ENCODE results near the gene DNAJB9. TPM values are rescaled to one million over a fixed set of nuclear protein-coding genes. Genes with fewer than 3 reads are reported as not detected.

DNAJB9 gene
- 10.8 and 16.4 TPM in 2 replicates for total RNA-seq (2016; rRNA removed; fragmentation: Illumina TruSeq; extraction: Trizol)
- 5.9 and 6.5 TPM in 2 replicates for total RNA-seq (2016; cell fraction: cytosol; rRNA removed; fragmentation: Illumina TruSeq; extraction: Trizol; ENCODE audit: low read depth)
- 11.3 and 17.2 TPM in 2 replicates for total RNA-seq (2016; cell fraction: insoluble cytoplasmic fraction; rRNA removed; fragmentation: Illumina TruSeq; extraction: Trizol)
- 10.2 and 12.4 TPM in 2 replicates for total RNA-seq (2016; cell fraction: membrane; rRNA removed; fragmentation: Illumina TruSeq; extraction: Trizol)
- 24.4 and 26.7 TPM in 2 replicates for total RNA-seq (2016; cell fraction: nucleus; rRNA removed; fragmentation: Illumina TruSeq; extraction: Trizol)
- polyA plus RNA-seq (2011; rRNA removed), result 7.9 and 8.6 TPM in 2 replicates
- 9.2 and 10.9 TPM in 2 replicates for polyA plus RNA-seq (2011; cell fraction: cytosol; rRNA removed)
- 2.9 and 3.2 TPM in 2 replicates for polyA plus RNA-seq (2011; cell fraction: nucleus; rRNA removed)
- polyA plus RNA-seq (2012), result 20.2 and 23.6 TPM in 2 replicates
- 2.5 and 3.2 TPM in 2 replicates for polyA plus RNA-seq (2016; cell fraction: cytosol; fragmentation: Illumina TruSeq; extraction: Trizol; ENCODE audit: low read depth)
- 12.3 and 12.5 TPM in 2 replicates for polyA plus RNA-seq (2016; cell fraction: insoluble cytoplasmic fraction; fragmentation: Illumina TruSeq; extraction: Trizol; ENCODE audit: low read depth)
- 5.3 and 5.6 TPM in 2 replicates for polyA plus RNA-seq (2016; cell fraction: membrane; fragmentation: Illumina TruSeq; extraction: Trizol; ENCODE audit: low read depth)
- 27.1 and 27.6 TPM in 2 replicates for polyA plus RNA-seq (2016; cell fraction: nucleus; fragmentation: Illumina TruSeq; extraction: Trizol; ENCODE audit: insufficient read depth, low read depth)
- polyA minus RNA-seq (2011; rRNA and poly(A)+ RNA removed; ENCODE audit: low replicate concordance), result 0.91 and 5.4 TPM in 2 replicates
- polyA minus RNA-seq (2011; cell fraction: cytosol; rRNA and poly(A)+ RNA removed), result 8.0 and 11.0 TPM in 2 replicates
- polyA minus RNA-seq (2011; cell fraction: nucleus; rRNA and poly(A)+ RNA removed), result 13.5 and 16.9 TPM in 2 replicates
- Bru-seq, nascent RNA, result percentile 93 among the genes with signal in this experiment
- percentile 93 among the genes with signal in this experiment for BruChase-seq, experiment 1, labeled RNA remaining after a 6-hour chase
- BruChase-seq, experiment 2, labeled RNA remaining after a 2-hour chase, result percentile 97 among the genes with signal in this experiment
- long read RNA-seq, experiment 1, transcript DNAJB9-201 (3 exons, 2,715 nt), result major isoform, 44 of 48 reads
- long read RNA-seq, experiment 1, partial matches to known transcripts, result 1 of 48 reads
- long read RNA-seq, experiment 1, other reads (novel, unspliced or antisense), result 3 of 48 reads
- long read RNA-seq, experiment 2, transcript DNAJB9-201 (3 exons, 2,715 nt), result major isoform, 13 of 47 reads
- long read RNA-seq, experiment 2, partial matches to known transcripts, result 32 of 47 reads
- long read RNA-seq, experiment 2, other reads (novel, unspliced or antisense), result 2 of 47 reads

- peak; percentile 88 for FAIRE-seq
- in situ Hi-C loops (cut with HindIII; ENCODE audit: extremely low pct_ligation_motif_present, low pct_unique_long_range_greater_than_20kb), result no loop called here
- TF ChIP-seq ZXDC (CRISPR knock-in tag; IDR thresholded peaks at IDR 0.05) (0 out of 2 replicates have a peak, but pooled peaks have one; percentile 12), FOXJ3 (CRISPR knock-in tag; IDR thresholded peaks at IDR 0.05; ENCODE audit: borderline replicate concordance) (peak; percentile 80), ZNF704 (CRISPR knock-in tag; IDR thresholded peaks at IDR 0.05; ENCODE audit: borderline replicate concordance) (peak; percentile 76; the same call in 1 of the 2 replicates), MYNN (CRISPR knock-in tag; IDR thresholded peaks at IDR 0.05; ENCODE audit: low read depth) (peak; percentile 28; the same call in 1 of the 2 replicates), PRDM10 (CRISPR knock-in tag; IDR thresholded peaks at IDR 0.05; ENCODE audit: low read depth) (peak; percentile 66; the same call in 1 of the 2 replicates), HES4 (CRISPR knock-in tag; IDR thresholded peaks at IDR 0.05; ENCODE audit: borderline replicate concordance) (peak; percentile 60; the same call in 1 of the 2 replicates)
Observed at GRCh38 chr7:108569381-108570145, at the start of gene DNAJB9, which contains the start of gene THAP5. Gene DNAJB9, plus strand, starts transcription at chr7:108569874. Its CDS starts 1,853 bp downstream, at chr7:108571727. Gene THAP5, minus strand, starts transcription at chr7:108569706. Its CDS starts 137 bp downstream, at chr7:108569569.

More at GRCh38 chr7:108569381-108570145, at the start of gene DNAJB9, which contains the start of gene THAP5:
- Histone ChIP-seq H3K9me3 (ENCODE audit: low read length) (no peaks in the 10 kb centered on the region), H3K4me3 (replicated peaks in 1 of 3; ENCODE audit: insufficient read depth in 1 of 3, low read depth in 2 of 3, low read length in 3 of 3) (peak within 1 kb of the TSS; percentile 77 to 99 (median 97)), H3K79me2 (ENCODE audit: insufficient read depth, low read length) (peaks cover 61% of the 10 kb centered on the region), H3K9ac (ENCODE audit: insufficient read depth, low read depth, low read length) (peak within 1 kb of the TSS; percentile 97), H3K4me2 (ENCODE audit: low read depth, low read length) (peak within 1 kb of the TSS; percentile 82), H3K27ac (ENCODE audit: extremely low read length, insufficient read depth, low read length) (peak within 1 kb of the TSS; percentile 95), H3K4me1 (ENCODE audit: insufficient read depth, low read length) (peaks cover 47% of the 10 kb centered on the region), H4K20me1 (ENCODE audit: insufficient read depth, low read length) (peaks cover 4% of the 10 kb centered on the region), H3K27me3 (ENCODE audit: control insufficient read depth in 1 of 2, insufficient read depth in 2 of 2, low read length in 2 of 2) (no peaks in the 10 kb centered on the region; a peak in 1 of 5 replicates), H3K36me3 (replicated peaks in 1 of 2; ENCODE audit: control insufficient read depth in 1 of 2, insufficient read depth in 2 of 2, low read length in 2 of 2) (peaks cover 0 to 6% of the 10 kb centered on the region in 2 experiments; a peak in 2 of 5 replicates), H2AFZ (ENCODE audit: low read length) (peak within 1 kb of the TSS; percentile 56)
- no TSS peak for BruUV-seq (replicated peaks)
- WGBS (ENCODE audit: low lambda C conversion rate), result 0% methylated on average over 5 of the region's 65 CpGs
- intact Hi-C loops (cut with micrococcal nuclease; ENCODE audit: unreplicated experiment), result loop anchor here (1.0 kb wide), 1 partner anchor 43 kb away; the partner anchor contains the start of gene PNPLA8
- DNase-seq (ENCODE audit: low spot score), result peak; percentile 98
- ChIA-PET POLR2A (interaction anchor here (1.0 to 2.6 kb wide), 7 partner anchors 9 to 1401 kb away, joined by 3 to 49 read pairs (median 4); partner anchors contain the start of genes HBP1 and PNPLA8), CTCF (ENCODE audit: low intra/inter-chr PET ratio, low total read pairs) (no interaction called here)
- ATAC-seq, result peak; percentile 96
